Kidney glomerular epithelial cell (primary cell): Measurements from ENCODE around the gene SCN7A.
A peak's percentile ranks its signal among the peaks of the same experiment; 100 is the strongest.
"Not testable (repeated sequence)": the region's sequence is repeated elsewhere in the genome, so short reads cannot be mapped to it uniquely, and the experiment has no call there.

Source experiments
- DNase-seq: peaks from one replicate; lab custom pipeline; 2025; lab: John Stamatoyannopoulos, UW

Gene SCN7A

DNA sequence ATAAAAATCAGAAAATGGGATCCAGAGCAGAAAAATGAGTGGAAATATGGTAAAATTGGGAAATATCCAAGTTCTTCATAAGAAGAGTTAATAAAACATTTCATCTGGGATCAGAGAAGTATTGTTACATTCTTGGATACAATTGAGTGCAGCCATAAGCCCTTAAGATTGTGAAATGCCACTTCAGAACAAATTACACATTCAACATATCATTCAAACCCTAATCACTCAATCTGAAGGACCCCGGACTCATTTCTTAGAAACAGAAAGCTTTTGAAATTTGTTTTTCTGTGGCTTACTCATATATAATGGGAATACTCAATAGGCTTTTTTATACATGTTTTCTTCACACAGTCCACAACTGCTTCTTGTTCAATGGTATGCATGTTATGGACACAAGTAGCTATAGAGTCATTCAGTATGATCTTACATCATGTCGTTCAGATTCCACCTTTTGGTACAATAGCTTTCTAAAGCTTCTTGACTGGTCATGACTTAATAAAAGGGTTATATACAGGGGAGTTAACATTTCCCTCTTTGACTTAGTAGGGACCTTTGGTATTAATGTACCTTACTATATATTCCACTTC is 39.9 kb downstream of the SCN7A start:
- no peak for DNase-seq

DNA sequence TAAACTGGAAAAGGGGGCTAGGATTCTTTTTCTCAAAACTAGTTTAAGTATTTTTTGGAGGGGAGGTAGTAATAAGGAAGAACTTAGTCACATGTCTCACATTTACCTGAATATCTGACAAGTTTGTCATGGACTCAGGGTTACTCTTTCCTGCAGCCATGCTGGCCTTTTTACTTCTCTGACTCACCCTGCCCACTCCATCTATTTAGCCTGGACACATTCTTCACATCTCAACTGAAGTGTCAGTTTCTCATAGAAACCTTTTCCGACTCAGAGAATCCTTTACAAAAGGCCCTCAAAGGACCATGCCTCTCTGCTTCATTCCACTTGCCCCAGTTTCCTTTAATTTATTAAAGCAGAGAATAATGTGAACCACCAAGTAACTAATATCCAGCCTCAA is 42.6 kb downstream of the SCN7A start:
- no peak for DNase-seq

DNA sequence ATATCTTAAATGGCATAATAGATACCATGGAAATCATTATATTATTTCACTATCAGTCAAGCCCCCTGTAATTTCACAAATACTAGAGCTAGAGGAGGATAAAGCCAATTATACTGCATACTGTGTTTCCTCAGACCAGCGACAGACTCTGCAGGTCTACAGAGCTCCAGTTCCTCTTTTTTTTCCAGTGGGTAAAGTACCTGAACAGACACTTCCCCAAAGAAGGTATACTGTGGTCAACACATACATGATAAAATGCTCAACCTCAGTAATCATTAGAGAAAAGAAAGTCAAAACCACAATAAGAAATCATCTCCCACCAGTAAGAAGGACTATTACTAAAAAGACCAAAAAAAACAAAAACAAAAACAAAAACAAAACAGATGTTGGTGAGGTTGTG is 44.6 kb downstream of the SCN7A start:
- DNase-seq: no peak

DNA sequence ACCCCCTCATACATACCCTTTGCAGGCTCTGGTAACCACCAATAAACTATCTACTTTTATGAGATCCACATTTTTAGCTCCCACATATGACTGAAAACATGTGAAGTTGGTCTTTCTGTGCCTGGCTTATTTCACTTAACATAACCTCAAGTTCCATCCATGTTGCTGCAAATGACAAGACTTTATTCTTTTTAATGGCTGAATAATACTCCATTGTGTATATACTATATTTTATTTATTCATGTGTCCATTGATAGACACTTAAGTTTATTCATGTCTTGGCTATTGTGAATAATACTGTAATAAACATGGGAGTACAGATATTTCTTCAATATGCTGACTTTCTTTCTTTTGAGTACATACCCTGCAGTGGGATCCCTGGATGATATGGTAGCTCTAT is 45.9 kb downstream of the SCN7A start:
- DNase-seq: no peak

DNA sequence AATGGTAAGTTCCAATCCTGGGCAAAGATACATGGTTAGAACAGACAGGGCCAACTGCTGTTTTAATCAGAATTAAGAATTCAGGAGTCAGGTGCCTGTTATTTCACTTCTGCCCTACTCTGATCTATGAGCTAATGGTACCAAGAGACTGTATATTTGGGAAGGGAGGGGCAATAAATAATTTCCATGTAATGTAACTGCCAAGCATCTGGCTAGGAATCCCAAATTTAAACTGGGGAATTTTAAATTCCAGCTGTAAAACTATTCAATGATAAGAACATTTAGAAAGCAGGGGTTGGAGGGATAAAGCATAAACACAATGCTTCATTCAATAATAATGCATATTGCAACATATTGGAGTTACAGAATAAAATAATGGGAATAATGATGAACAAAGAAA is 49.7 kb downstream of the SCN7A start:
- no peak for DNase-seq

DNA sequence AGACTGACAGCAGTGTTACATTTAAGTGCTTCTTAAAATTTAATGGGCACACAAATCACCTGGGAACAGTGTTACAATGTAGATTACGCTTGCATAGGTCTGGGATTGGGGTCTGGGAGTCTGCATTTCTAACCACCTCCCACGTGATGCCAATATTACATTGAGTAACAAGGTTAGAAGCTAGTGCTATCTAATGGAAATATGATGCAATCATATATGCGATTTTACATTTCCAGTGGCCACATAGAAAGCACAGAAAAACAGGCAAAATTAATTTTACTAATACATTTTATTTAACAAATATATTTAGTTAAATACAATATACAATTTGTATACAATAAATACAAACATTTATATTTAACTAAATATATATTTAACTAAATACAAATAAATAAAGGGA is 53.7 kb downstream of the SCN7A start:
- no peak for DNase-seq

DNA sequence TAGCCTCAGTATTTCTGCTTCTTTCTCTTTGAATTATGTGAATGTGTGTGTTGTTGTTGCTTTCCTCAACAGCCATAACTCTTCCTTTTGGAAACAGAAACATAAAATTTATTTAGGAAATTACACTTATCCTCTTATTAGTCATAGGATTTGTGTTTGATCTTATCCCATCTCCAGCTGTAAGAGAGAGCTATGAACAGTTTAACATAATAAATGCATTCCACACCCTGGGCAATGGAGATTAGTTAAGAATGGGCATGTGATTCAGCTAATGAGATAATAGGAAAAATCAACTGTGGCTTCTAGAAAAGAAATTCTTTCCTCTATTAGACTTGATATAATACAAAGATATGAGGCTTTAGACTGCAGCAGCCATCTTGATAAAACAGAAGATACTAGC is 55.0 kb downstream of the SCN7A start:
- DNase-seq: no peak

DNA sequence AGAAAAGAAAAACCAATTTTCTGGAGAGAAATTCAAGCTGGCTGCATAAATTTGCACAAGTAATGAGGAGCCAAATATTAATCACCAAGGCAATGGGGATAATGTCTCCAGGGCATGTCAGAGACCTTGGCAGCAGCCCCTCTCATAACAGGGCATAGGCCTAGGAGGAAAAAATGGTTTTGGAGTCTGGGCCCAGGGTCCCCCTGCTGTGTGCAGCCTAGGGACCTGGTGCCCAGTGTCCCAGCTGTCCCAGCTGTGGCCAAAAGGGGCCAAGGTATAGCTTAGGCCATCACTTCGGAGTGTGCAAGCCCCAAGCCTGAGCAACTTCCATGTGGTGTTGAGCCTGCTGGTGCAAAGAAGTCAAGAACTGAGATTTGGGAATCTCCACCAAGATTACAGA is 57.1 kb downstream of the SCN7A start:
- no peak for DNase-seq

DNA sequence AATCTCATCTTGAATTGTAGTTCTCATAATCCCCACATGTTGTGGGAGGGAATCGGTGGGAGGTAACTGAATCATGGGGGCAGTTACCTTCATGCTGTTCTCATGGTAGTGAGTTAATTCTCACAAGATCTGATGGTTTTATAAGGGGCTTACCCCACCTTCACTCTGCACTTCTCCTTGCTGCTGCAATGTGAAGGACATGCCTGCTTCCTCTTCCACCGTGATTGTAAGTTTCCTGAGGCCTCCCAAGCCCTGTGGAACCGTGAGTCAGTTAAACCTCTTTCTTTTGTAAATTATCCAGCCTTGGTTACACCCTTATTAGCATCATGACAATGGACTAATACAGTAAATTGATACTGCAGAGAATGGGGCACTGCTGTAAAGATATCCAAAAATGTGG is 57.9 kb downstream of the SCN7A start:
- no peak for DNase-seq

DNA sequence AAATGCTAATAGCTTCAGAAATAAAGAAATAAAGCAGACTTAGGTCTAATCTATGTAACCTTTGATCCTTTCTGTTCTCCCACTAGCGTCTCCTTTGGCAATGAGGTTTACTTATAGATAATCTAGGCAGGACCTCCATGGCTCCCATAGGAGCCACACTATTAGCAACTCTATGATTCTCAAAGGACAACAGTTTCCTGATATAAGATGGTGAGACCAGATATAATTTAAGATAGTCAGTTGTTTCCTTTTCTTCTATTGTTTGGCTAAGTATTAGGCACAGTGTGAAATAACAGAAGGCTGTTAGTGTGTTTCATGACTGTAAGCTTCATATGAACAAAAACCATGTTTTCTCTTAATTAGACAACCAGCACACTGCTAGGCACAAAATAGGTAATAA is 59.6 kb downstream of the SCN7A start:
- DNase-seq: no peak

DNA sequence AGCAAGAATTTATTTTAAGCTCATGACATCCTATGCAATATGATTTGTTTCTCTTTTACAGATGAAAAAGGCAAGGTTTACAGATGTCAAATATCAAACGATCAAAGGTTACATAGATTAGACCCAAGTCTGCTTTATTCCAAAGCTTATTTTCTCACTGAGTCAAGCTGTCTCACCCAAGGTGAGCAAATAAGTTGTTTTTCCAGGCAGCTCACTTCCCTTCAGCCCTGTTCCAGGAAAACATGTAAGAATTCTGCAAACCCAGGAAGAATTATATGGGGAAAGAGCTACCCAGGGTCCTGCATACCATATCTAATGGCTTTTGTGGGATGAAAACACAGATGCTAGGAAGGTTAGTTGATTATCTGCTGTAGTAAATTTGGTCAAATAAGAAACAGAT is 60.6 kb downstream of the SCN7A start:
- no peak for DNase-seq

DNA sequence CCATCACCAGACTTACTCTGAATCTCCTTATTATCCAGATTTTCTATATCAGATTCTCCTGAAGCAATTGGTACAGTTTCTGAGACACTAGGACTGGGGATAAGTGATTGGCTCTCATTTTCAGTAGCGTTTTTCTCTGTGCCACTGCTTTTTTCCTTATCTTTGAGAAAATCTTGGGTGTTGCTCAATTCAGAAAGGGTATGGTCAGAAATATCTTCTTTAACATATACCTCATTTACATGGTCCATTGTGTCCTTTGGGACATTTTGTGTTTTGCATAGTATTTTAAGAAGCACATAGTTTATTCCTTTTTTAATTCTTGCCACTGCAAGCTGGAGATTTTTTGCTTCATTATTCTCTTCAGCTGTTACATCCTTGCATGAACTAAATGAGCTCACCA is 61.7 kb downstream of the SCN7A start:
- no peak for DNase-seq

DNA sequence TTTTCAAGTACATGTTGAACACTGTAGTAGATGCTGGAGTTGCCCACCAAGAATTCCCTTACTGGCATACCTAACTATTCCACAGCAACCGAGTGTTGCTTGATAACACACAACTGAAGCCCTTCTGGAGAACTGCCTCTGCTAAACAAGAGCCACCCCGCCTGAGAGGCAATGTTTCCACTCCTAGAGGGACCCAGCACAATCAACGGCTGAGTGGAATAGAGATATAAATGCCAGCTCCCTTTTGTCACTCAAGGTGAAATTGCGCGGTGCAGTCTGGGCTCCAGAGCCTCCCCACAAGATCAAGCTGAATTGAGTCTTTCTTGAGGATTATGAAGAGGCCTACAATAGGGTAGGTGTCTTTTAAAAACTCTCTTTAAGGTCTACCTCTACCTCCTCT is 69.2 kb downstream of the SCN7A start:
- no peak for DNase-seq

DNA sequence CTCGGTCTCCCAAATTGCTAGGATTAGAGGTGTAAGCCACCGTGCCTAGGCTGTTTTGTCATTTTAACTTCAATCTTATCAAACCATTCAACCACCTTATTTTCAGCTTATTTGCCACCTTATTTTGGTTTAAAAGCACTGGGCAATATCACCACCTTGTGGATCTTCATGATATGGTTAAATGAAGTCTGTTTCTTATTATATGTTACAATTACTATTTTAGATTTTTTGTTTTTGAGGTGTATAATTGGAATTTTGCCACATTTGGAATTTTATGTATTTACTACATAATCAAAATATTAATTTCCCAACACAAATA is 74.5 kb downstream of the SCN7A start:
- peak; percentile 17 for DNase-seq

DNA sequence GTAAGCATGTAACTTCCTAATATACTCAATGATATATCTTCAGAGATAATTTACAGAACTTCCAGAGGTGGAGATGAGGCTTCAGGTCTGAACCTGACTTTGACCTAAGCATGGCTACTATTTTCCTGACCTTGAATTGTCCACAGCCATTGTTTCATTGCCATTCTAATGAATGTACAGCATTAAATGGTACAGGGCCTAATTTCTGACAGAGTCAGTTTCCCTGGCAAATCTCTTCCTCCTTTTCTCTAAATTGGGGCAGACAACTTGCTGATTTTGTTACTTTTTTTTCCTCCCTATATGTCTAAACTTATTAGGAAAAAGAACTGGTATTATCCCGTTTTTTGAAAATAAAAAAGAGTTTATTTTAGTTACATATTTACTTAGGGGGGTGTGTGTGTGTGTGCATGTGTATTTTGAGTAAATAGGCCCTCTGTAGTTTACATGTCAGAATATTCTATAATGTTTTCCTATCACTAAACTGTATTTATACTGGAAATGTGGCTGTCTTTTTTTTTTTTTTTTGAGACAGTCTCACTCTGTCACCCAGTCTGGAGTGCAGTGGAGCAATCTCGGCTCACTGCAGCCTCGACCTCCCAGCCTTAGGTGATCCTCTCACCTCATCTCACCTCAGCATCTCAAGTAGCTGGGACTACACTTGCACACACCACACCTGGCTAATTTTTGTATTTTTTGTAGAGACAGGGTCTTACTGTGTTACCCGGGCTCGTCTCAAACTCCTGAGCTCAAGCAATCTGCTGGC is 75.0 kb downstream of the SCN7A start:
- no peak for DNase-seq

DNA sequence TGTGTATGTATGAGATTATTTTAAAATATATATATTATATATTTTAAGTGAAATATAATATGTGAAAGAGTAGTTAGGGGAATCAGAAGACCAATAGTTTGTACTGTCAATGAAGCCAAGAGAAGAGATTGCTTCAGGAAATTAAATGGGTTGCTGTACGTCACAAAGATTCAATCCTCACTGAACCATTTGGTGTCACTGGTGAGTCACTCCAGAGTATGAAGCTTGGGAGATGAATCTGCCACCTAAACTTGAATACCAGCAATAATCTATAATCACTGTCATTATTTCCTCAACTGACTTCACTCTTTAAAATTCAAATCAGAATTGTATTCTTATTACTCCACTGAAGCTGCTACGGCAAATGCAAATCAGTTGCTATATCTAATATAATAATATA is 76.4 kb downstream of the SCN7A start:
- DNase-seq: peak; percentile 12

DNA sequence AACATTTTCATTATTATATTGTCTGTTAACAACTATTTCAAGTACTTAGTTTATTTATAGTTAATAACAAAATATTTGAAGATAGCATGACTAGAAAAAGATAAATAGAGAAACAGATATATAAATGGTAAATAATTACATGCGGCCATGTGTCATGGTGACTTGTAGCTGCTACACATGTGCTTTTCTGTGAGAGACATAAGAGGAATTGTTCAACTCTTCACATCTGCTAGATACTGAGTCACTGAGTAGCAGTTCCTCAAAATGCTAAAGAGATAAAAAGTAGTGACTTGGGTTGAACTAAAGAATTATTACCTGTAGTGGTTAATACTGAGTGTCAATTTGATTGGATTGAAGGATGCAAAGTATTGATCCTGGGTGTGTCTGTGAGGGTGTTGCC is 80.8 kb downstream of the SCN7A start:
- no peak for DNase-seq

DNA sequence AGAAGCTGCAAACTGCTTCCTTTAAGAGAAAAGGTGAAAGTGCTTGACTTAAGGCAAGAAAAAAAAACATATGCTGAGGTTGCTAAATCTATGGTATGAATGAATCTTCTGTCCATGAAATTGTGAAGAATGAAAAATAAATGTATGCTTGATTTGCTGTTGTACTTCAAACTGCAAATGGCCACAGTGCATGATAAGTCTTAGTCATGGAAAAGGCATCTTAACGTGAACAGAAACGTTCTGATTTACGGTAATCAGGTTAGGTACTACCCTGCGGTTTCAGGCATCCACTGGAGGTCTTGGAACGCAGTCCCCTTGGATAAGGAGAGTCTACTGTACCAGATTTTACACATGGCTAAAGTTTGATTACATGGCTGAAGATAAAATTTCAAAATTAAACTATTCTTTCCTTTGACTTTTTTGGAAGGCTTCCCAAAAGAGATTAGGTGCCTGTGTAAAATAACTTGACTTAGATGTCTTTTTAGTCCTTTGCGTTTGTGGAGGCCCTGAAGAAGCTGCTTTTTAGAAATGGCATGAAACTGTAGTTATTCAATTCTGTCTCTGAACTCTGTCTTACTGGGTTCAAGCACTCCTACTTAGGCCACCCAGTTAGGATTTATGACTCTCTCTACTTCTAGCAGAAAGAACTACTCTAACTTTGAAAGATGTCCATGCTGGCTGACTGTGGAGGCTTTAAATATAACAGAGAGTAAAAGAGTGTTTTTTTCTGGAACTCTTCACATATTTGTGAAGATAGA is 82.4 kb downstream of the SCN7A start:
- DNase-seq: peak; percentile 81

DNA sequence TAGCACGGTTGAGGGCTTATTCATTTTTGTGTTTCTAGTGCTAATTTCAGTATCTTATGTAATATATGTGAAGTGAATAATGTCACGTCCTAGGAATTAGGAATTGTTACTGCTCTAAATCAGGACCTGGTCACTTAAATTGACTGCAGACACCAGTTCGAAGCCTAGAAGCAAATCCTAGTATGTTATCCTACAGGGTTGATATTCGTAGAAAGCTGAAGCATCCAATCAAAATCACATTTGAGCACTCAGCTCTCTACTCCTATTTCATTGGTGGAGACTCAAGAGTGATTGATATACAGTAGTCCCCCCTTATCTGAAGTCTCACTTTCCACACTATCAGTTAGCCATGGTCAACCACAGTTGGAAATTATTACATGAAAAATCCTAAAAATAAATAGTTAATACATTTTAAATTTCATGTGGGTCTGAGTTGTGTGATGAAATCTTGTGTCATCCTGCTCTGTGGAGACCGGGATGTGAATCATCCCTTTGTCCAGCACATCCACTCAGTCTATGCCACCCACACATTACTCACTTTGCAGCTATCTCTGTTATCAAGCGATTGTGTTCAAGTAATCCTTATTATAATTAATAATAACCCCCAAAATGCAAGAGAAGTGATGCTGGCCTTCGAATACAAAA is 83.1 kb downstream of the SCN7A start:
- DNase-seq: peak; percentile 90

DNA sequence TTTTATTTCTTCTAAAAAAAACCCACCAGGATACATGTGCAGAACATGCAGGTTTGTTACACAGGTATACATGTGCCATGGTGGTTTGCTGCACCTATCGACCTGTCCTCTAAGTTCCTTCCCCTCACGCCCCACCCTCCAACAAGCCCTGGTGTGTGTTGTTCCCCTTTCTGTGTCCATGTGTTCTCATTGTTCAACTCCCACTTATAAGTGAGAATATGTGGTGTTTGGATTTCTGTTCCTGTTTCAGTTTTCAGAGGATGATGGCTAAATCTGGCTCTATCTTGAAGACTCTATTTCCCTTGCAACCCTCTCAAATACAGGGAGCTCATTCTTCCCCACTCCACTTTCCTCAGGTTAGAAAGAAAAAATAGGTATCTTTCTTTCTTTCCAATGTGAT is 86.3 kb downstream of the SCN7A start:
- not testable (repeated sequence) for DNase-seq

DNA sequence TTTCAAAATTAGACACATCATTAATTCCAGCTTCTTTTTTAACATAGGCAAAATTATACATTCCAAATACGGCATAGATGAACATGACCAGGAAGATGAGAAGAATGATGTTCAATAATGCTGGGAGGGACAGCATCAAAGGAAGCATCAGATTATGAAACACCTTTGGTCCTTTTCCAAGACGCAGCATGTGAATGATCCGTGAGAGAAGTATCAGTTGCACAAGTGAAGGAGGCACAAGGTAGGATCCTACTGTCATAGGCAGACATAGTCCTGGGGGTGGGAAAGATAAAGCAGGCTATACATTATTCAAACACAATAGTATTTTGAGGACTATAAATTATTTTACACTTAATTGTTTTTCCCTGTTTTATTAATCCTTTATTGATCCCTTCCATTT is 87.7 kb downstream of the SCN7A start:
- no peak for DNase-seq

DNA sequence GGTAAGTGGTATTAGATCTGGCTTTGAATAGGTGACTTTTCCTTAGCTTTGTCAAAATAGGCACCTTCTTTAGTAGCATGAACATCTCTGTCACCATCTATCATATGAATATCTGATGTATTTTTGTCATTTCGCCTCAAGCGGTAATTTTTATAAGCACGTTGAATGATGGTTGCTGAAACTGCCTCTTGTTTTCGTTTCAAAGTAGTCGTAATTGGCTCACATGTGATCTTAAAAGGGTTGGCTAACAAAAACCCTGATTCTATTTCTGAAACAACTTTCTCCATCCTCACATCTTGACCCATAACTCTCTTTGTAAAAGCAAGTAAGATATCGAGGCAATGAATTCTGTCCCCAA is 88.5 kb downstream of the SCN7A start:
- no peak for DNase-seq
